ENCODE data around the gene SLC22A23. TPM values are rescaled to one million over a fixed set of nuclear protein-coding genes. Genes with fewer than 3 reads are reported as not detected.

The SLC22A23 gene
- total and polyA plus RNA-seq, 8 donors = 4.9 to 27.9 (median 14.2) TPM

- intact Hi-C loops (cut with DNase I) = loop anchor here in 1 of 3 donors (5.0 kb wide), 1 partner anchor 130 kb away; no protein-coding TSS in a partner anchor
- no peak for FAIRE-seq
- WGBS, 2 donors = 87 to 94% methylated on average over 10 of the region's 10 CpGs
- TF ChIP-seq, protein P1, sequence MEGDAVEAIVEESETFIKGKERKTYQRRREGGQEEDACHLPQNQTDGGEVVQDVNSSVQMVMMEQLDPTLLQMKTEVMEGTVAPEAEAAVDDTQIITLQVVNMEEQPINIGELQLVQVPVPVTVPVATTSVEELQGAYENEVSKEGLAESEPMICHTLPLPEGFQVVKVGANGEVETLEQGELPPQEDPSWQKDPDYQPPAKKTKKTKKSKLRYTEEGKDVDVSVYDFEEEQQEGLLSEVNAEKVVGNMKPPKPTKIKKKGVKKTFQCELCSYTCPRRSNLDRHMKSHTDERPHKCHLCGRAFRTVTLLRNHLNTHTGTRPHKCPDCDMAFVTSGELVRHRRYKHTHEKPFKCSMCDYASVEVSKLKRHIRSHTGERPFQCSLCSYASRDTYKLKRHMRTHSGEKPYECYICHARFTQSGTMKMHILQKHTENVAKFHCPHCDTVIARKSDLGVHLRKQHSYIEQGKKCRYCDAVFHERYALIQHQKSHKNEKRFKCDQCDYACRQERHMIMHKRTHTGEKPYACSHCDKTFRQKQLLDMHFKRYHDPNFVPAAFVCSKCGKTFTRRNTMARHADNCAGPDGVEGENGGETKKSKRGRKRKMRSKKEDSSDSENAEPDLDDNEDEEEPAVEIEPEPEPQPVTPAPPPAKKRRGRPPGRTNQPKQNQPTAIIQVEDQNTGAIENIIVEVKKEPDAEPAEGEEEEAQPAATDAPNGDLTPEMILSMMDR (IDR thresholded peaks at IDR 0.05) = no peak
- no peak for ATAC-seq
- Histone ChIP-seq H3K4me1 (no peaks in the 10 kb centered on the region), H3K27ac (no peak overlapping the region), H3K9me3 (no peaks in the 10 kb centered on the region), H3K4me3 (no peak overlapping the region), H3K27me3 (no peaks in the 10 kb centered on the region), H3K36me3 (no peaks in the 10 kb centered on the region)
- no peak for DNase-seq
Observed at GRCh38 chr6:3252369-3252768, 204.5 kb downstream of the SLC22A23 start.

DNA sequence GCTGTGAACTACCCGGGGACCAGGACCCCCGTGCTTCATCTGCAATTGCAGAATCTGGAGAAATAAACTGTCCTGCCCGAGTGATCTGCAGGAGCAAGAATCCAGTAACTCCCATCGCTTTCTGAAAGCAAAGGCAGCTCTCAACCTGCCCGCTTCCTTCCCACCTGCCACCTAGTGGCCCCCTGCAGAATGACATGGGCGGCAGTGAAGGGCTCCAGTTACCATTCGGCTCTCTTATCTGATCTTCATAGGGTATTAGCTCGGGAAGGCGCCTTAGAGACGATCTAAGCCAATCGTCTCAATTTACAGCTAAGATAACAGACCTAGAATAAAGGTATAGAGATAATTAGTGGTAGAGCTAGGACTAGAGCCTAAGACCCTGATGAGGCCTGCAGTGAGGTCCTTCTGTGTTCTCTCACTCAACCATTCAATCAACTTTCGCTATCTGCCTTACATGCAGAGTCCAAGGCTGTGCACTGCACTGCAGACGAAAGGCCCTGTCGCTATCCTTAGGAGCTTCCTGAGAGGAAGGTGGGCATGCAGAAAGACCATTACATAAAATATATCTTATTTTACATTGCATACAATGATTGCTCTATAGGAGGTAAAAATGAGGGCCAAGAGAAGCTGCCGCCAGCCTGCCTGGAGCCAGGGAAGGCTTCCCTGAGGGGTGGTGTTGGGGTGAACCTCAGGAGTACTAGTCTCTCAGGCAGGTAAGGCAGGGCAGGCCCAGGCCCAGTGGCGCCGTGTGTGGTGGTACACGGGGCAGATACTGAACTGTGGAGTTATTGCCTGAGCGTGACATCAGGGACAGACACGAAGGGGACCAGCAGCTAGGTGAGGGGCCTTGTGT lies 205.2 kb downstream of the SLC22A23 start:
- Histone ChIP-seq H3K9me3 (no peaks in the 10 kb centered on the region), H3K27ac (no peak overlapping the region), H3K27me3 (no peaks in the 10 kb centered on the region), H3K4me3 (peak overlapping the region in 1 of 4 donors; percentile 3), H3K36me3 (no peaks in the 10 kb centered on the region), H3K4me1 (no peaks in the 10 kb centered on the region)
- FAIRE-seq (no peak), DNase-seq (peak; percentile 72 to 94 (median 88)), ATAC-seq (peak; percentile 86 to 96 (median 95))
- 32% methylated on average over 20 of the region's 20 CpGs for WGBS, 2 donors
- intact Hi-C loops (cut with DNase I) = loop anchor here in 1 of 3 donors (5.0 kb wide), 1 partner anchor 129 kb away; no protein-coding TSS in a partner anchor
- TF ChIP-seq, protein P1 (IDR thresholded peaks at IDR 0.05) = peak; percentile 92 to 98 (median 96)

GRCh38 chr6:3250231-3250675 lies 206.6 kb downstream of the SLC22A23 start:
- FAIRE-seq (no peak), DNase-seq (no peak), ATAC-seq (no peak)
- WGBS, 2 donors = 90 to 92% methylated on average over 9 of the region's 9 CpGs
- no peak overlapping the region for H3K27ac ChIP-seq
- no peaks in the 10 kb centered on the region for H3K36me3 ChIP-seq
- no peaks in the 10 kb centered on the region for H3K9me3 ChIP-seq
- H3K27me3 ChIP-seq = no peaks in the 10 kb centered on the region
- H3K4me3 ChIP-seq = no peak overlapping the region
- intact Hi-C loops (cut with DNase I) = loop anchor here in 1 of 3 donors (5.0 kb wide), 1 partner anchor 128 kb away; no protein-coding TSS in a partner anchor
- no peaks in the 10 kb centered on the region for H3K4me1 ChIP-seq
- TF ChIP-seq, protein P1 (IDR thresholded peaks at IDR 0.05) = no peak

- Histone ChIP-seq H3K27me3 (no peaks in the 10 kb centered on the region), H3K27ac (no peak overlapping the region), H3K4me3 (no peak overlapping the region), H3K4me1 (no peaks in the 10 kb centered on the region), H3K9me3 (no peaks in the 10 kb centered on the region), H3K36me3 (no peaks in the 10 kb centered on the region)
- FAIRE-seq (no peak), ATAC-seq (no peak), DNase-seq (no peak)
- TF ChIP-seq, protein P1 (IDR thresholded peaks at IDR 0.05) = no peak
- WGBS, 2 donors = 93 to 97% methylated on average over 3 of the region's 3 CpGs
- intact Hi-C loops (cut with DNase I) = loop anchor here in 2 of 3 donors (5.0 kb wide), 1 partner anchor 128 kb away; no protein-coding TSS in a partner anchor
Observed at GRCh38 chr6:3249821-3250220, 207.0 kb downstream of the SLC22A23 start.
